NCI-H460 (cell line): ENCODE data around the gene CTNNB1. TPM values are rescaled to one million over a fixed set of nuclear protein-coding genes. Genes with fewer than 3 reads are reported as not detected.

Experiments used
- small RNA-seq, 2 experiments: library from RNA; depleted of rRNA; stranded (forward); fragments of <200 nt; gene quantifications; one replicate each; pipeline ENCODE3, GENCODE V24; 2014
- total RNA-seq: library from RNA; depleted of rRNA; stranded (reverse); fragments of >200 nt; shearing (Covaris generic); gene quantifications from 2 replicates; pipeline ENCODE4 v1.2.3, GENCODE V29; 2014

Gene CTNNB1
- total RNA-seq, 1 experiment from 2014 or later, result 263 TPM

Small RNA genes within 50 kb of the gene (small RNA-seq; reads per million reads assigned to genes)
- gene MRPS31P1, result 0 reads per million in 2 experiments
